ENCODE results near the gene SREK1. TPM values are rescaled to one million over a fixed set of nuclear protein-coding genes. Genes with fewer than 3 reads are reported as not detected.

SREK1 gene
- total RNA-seq, 1 experiment from 2014 or later, result 38.4 TPM

- Mint-ChIP-seq H3K36me3 (0 out of 2 replicates have a peak, but pooled peaks cover 3% of the 10 kb centered on the region), H3K4me3 (peak overlapping the region; percentile 95), H3K9me3 (no peaks in the 10 kb centered on the region), H3K27ac (peak overlapping the region; percentile 100), H3K4me1 (peaks cover 26% of the 10 kb centered on the region), H3K27me3 (ENCODE audit: low read depth) (no peaks in the 10 kb centered on the region)
- ChIA-PET POLR2A (interaction anchor here (0.6 kb wide), 2 partner anchors 77 to 260 kb away, joined by 3 read pairs; no protein-coding TSS in a partner anchor), CTCF (no interaction called here)
- ATAC-seq (no peak), DNase-seq (ENCODE audit: low spot score) (no peak)
- TF ChIP-seq SMAD4 (CRISPR knock-in tag; IDR thresholded peaks at IDR 0.05) (no peak), HMGA2 (CRISPR knock-in tag; IDR thresholded peaks at IDR 0.05) (peak; percentile 2; the same call in 1 of the 2 replicates), USF2 (CRISPR knock-in tag; IDR thresholded peaks at IDR 0.05) (peak; percentile 19)
These were observed 812 bp downstream of the SREK1 start for GRCh38 chr5:66144834-66145390.

GRCh38 chr5:66145737-66146136 is 1.6 kb downstream of the SREK1 start:
- ATAC-seq (no peak), DNase-seq (ENCODE audit: low spot score) (no peak)
- Mint-ChIP-seq H3K27me3 (ENCODE audit: low read depth) (no peaks in the 10 kb centered on the region), H3K4me3 (peak overlapping the region; percentile 95), H3K9me3 (no peaks in the 10 kb centered on the region), H3K36me3 (peaks cover 6% of the 10 kb centered on the region; the same call in 1 of the 2 replicates), H3K27ac (peak overlapping the region; percentile 70; the same call in 1 of the 2 replicates), H3K4me1 (peaks cover 32% of the 10 kb centered on the region)
- TF ChIP-seq JAZF1 (CRISPR knock-in tag; IDR thresholded peaks at IDR 0.05) (no peak), TEAD1 (CRISPR knock-in tag; IDR thresholded peaks at IDR 0.05) (no peak), ZNF317 (CRISPR knock-in tag; IDR thresholded peaks at IDR 0.05; ENCODE audit: borderline replicate concordance, low read depth) (no peak), ZNF532 (CRISPR knock-in tag; IDR thresholded peaks at IDR 0.05; ENCODE audit: borderline replicate concordance) (no peak), SMAD4 (CRISPR knock-in tag; IDR thresholded peaks at IDR 0.05) (no peak), SP1 (CRISPR knock-in tag; conservative IDR thresholded peaks at IDR 0.05) (no peak), SOX15 (CRISPR knock-in tag; IDR thresholded peaks at IDR 0.05) (no peak)
- POLR2A ChIA-PET, result no interaction called here
- CTCF ChIA-PET, result no interaction called here

GRCh38 chr5:66149950-66150349 is 5.8 kb downstream of the SREK1 start:
- H3K27ac Mint-ChIP-seq, result no peak overlapping the region
- TF ChIP-seq ZNF281 (CRISPR knock-in tag; IDR thresholded peaks at IDR 0.05) (no peak), FOXP4 (CRISPR knock-in tag; IDR thresholded peaks at IDR 0.05) (no peak), EMX1 (CRISPR knock-in tag; IDR thresholded peaks at IDR 0.05) (no peak), RORB (CRISPR knock-in tag; IDR thresholded peaks at IDR 0.05) (no peak), IRF1 (CRISPR knock-in tag; IDR thresholded peaks at IDR 0.05) (no peak), CDX4 (CRISPR knock-in tag; IDR thresholded peaks at IDR 0.05; ENCODE audit: borderline replicate concordance) (no peak), NR1H2 (CRISPR knock-in tag; IDR thresholded peaks at IDR 0.05) (no peak), TP53 (CRISPR knock-in tag; IDR thresholded peaks at IDR 0.05) (no peak), OVOL2 (CRISPR knock-in tag; IDR thresholded peaks at IDR 0.05; ENCODE audit: borderline replicate concordance) (no peak), ZNF317 (CRISPR knock-in tag; IDR thresholded peaks at IDR 0.05; ENCODE audit: borderline replicate concordance, low read depth) (no peak), ZNF232 (CRISPR knock-in tag; IDR thresholded peaks at IDR 0.05) (no peak), ZBTB43 (CRISPR knock-in tag; IDR thresholded peaks at IDR 0.05) (no peak)

More at GRCh38 chr5:66149950-66150349, 5.8 kb downstream of the SREK1 start:
- ATAC-seq (no peak), DNase-seq (ENCODE audit: low spot score) (no peak)
- Mint-ChIP-seq H3K9me3 (no peaks in the 10 kb centered on the region), H3K4me1 (peaks cover 44% of the 10 kb centered on the region), H3K36me3 (peaks cover 6% of the 10 kb centered on the region; the same call in 1 of the 2 replicates), H3K27me3 (ENCODE audit: low read depth) (no peaks in the 10 kb centered on the region), H3K4me3 (no peak overlapping the region)
- POLR2A ChIA-PET, result no interaction called here
- CTCF ChIA-PET, result no interaction called here
